Fibroblast of peridontal ligament (primary cell): Measurements from ENCODE around the gene LKAAEAR1.
"Not testable (repeated sequence)": the region's sequence is repeated elsewhere in the genome, so short reads cannot be mapped to it uniquely, and the experiment has no call there.

Experiments used
- DNase-seq: peaks from one replicate; pipeline ENCODE4 v3.0.0-alpha.2; 2010; ENCODE audit errors: extremely low read depth

LKAAEAR1 gene, protein sequence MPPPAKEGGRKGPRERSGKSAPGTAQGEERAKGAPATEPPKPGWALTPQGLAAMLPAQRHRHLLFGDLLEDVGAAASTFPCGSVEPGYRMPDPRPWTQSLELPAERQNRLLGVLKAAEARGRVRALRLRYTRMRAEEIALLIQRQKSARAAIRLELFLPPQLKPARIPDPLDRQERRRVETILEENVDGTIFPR

DNA sequence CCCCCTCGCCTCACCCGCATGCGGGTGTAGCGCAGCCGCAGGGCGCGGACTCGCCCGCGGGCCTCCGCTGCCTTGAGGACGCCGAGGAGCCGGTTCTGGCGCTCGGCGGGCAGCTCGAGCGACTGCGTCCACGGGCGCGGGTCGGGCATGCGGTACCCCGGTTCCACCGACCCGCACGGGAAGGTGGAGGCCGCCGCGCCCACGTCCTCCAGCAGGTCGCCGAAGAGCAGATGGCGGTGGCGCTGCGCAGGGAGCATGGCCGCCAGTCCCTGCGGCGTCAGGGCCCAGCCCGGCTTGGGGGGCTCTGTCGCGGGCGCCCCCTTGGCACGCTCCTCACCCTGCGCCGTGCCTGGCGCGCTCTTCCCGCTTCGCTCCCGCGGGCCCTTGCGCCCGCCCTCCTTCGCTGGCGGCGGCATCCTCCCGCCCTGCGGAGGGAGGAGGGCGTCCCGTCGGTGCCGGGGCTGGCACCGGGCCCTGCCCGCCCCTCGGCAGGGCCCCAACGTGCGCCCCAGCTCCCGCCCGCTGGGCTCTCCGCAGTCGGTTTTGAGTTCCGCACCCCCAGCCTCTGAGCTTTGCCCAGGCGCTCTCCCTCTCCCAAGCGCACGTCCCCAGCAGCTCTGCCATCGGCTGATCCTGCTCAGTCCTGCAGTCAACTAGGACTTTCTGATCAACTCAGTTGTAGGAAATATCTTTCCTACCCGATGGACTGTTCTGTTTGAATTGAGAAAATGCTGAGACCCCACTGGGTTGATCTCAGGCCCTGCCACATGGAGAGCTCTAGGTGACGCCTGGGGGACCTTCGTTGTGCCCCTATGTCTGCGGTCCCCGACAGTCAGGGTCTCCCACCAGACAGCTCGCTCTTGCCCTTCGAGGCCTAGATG lies at the start of gene LKAAEAR1:
LKAAEAR1 (minus strand) TSS at position 595 of the 881 bp plus-strand sequence; CDS start at position 416, 179 bp downstream.
- DNase-seq, result peak; percentile 3

DNA sequence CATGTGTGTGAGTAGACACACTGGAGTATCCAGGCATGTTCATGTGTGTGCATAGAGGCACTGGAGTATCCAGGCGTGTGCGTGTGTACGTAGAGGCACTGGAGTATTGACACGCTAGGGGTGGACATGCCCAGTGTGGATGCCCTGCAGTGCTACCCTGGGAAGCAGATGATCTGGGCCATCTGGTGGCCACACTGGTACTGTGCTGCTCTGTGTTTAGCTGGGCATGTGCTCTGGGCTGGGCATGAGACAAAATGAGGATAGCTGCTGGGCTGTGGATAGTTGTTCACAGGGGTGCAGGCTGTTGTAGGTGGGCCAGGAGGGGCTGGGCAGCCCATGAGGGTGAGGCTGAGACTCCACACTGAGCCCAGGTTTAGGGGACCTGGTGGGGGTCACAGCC lies 47.2 kb upstream of the LKAAEAR1 start:
- DNase-seq, result peak; percentile 3

DNA sequence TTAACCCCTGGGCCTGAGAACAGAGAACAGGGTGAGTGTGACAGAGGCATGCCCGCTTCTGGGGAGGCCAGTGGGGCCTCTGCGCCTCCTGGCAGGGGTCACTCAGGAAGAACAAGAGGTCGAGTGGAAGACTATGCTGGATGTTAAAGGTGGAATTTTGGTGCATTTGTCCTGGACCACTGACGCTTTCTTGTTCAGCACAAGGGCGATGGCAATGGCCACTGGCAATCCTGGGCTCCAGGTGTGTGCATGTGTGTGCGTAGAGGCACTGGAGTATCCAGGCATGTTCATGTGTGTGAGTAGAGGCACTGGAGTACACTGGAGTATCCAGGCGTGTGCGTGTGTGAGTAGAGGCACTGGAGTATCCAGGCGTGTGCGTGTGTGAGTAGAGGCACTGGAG lies 46.7 kb upstream of the LKAAEAR1 start:
- no peak for DNase-seq

DNA sequence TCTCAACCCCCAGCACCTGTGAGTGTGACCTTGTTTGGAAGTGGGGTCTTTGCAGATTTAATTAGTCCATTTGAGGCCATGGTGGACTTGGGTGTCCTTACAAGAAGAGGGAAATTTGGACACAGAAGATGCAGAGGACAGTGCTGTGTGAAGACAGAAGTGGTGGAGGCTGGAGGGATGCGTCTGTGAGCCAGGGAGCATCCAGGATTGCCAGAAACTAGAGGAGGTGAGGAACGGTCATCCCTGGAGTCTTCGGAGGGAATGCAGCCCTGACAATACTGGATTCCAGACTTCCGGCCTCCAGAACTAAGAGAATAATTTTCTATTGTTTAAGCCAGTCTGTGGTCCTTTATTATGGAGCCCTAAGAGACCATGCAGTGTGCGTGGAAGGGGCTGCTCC lies 46.1 kb upstream of the LKAAEAR1 start:
- DNase-seq, result no peak

DNA sequence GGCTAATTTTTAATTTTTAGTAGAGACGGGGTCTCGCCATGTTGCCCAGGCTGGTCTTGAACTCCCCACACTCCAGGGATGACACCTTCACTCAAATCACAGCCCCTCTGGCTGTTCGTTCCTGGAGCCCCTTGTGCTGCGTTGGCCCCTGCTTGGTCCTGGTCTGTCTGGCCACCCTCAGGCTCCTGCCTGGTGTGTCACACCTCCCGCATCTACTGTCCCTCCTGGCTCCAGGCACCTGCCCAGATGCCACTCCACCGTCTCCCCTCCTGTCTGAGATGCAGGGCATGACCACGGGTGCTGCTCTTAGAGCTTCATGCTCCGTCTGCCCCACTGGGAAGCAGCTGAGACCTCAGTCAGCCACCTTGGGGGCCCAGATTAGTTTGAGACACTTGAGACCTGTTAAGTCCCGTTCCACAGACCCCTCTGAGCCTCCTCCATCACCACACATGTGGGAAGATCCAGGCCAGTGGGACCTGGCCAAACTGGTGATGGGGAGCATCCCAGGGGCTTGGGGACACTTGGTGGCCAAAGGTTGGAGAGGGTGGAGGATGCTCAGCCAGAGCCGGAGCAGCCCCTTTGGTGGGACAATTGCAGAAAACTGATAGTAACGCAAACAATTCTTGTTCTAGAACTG lies 45.1 kb upstream of the LKAAEAR1 start:
- no peak for DNase-seq

DNA sequence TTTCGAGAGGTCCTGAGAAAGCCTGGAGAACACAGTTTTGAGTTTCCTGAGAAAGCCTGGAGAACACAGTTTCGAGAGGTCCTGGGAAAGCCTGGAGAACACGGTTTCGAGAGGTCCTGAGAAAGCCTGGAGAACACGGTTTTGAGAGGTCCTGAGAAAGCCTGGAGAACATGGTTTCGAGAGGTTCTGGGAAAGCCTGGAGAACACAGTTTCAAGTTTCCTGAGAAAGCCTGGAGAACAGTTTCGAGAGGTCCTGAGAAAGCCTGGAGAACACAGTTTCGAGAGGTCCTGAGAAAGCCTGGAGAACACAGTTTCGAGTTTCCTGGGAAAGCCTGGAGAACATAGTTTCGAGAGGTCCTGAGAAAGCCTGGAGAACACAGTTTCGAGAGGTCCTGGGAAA lies 39.3 kb upstream of the LKAAEAR1 start:
- DNase-seq, result not testable (repeated sequence)

DNA sequence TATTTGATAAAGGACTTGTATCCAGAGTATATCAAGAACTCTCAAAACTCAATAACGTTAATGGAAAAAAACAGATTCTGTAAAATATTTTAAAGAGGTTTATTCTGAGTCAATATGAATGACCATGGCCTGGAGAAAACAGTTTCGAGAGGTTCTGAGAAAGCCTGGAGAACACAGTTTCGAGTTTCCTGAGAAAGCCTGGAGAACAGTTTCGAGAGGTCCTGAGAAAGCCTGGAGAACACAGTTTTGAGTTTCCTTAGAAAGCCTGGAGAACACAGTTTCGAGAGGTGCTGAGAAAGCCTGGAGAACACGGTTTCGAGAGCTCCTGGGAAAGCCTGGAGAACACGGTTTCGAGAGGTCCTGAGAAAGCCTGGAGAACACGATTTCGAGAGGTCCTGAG lies 38.7 kb upstream of the LKAAEAR1 start:
- not testable (repeated sequence) for DNase-seq

DNA sequence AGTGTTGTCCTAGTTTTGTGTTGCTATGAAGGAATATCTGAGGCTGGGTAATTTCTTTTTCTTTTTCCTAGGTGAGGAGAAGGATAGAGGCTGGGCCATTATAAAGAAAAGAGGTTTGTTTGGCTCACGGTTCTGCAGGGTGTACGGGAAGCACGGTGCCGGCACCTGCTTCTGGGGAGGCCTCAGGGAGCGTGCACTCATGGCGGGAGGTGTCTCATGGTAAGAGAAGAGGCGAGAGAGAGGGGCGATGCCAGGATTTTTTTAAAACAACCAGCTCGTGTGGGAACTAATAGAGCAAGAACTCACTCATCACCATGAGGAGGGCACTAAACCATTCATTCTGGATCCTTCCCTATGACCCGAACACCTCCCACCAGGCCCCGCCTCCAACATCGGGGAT lies 37.4 kb upstream of the LKAAEAR1 start:
- DNase-seq, result no peak

DNA sequence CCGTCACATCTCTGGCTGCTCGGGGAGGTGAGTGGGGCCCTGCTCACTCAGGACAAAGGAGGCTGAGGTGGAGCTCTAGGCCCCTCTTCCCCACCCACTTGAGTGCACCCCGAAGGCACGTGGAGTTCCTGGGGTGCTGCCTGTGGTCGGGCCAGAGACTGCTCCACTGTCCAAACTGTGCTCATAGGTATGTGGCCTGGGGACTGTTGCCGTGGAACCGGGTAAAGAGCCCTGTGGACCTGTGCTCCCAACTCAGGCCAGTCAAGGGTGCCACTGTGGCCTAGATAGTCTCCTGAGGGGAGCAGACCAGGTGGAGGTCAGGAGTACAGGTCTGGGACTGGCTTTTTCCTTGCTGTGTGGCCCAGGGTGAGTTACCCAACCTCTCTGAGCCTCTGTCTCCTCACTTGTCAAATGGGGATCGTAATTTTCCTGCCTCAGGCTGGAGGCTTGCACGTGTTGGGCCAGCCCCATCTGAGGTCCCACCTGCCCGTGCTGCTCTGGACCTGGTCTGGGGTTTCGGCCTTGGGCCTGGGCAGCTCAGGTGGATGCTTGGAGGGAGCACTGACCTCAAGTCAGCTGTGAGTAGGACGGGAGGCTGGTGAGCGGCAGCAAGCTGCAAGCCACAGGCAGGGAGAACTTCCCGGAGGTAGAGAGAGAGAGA lies 35.6 kb upstream of the LKAAEAR1 start:
- DNase-seq, result no peak

DNA sequence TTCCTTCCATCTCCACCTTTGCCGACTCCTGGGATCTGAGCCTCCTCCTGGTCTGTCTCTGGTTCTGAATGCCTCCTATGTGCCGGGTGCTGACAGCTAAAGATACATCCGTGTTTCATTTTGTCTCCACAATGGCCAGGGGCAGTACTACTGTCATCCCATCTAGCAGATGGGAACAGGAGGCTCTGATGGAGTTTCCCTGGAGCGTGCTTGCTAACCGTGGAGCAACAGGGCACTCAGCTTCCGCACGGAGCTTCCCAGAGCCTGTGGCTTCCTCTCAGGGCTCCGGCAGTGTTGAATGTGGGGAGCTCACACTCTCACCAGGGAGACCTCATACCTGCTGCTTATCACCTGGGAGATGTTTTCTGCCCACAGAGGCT lies 35.1 kb upstream of the LKAAEAR1 start:
- no peak for DNase-seq

DNA sequence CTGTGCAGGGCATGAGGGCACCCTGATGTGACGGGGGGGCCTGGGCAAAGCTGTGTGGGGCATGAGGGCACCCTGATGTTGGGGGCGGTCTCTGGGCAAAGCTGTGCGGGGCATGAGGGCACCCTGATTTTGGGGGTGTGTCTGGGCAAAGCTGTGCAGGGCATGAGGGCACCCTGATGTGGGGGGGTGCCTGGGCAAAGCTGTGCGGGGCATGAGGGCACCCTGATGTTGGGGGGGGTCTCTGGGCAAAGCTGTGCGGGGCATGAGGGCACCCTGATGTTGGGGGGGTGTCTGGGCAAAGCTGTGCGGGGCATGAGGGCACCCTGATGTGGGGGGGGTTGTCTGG lies 33.2 kb upstream of the LKAAEAR1 start:
- not testable (repeated sequence) for DNase-seq

DNA sequence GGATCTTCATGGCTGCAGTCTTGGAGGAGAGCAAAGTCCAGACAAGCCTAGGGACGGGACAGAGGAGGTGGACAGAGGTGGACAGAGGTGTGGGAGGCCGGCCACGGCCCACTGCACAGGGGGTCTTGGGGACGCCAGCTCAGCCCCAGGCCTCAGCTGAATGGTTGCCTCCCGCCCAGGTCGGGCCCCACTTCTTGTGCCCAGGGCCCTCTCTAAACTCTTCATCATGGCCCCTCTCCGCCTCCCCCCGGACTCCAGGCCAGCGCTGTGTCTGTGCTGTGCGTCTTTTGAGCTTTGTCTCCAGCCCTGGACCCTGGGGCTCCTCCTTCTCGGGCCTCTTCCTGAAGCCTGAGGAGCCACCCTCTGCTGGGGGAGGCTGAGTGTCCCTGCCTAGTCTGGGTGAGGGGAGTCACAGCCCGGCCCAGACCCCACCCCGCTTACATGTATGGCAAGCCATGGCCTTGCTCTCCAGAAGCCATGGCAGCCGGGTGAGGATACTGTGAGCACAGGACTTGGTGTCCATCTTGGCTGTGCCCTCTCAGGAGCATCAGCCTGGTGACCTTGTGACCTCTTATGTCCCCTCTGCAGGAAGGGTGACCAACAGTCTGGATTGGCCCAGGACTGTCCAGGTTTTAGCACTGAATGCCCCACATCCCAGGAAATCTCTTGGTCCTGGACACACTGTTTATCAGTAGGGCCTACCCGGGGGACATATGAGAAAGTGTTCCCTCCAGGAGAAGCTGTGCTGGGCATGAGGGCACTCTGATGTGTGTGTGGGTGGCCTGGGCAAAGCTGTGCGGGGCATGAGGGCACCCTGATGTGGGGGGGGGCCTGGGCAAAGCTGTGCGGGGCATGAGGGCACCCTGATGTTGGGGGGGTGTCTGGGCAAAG lies 32.6 kb upstream of the LKAAEAR1 start:
- no peak for DNase-seq

DNA sequence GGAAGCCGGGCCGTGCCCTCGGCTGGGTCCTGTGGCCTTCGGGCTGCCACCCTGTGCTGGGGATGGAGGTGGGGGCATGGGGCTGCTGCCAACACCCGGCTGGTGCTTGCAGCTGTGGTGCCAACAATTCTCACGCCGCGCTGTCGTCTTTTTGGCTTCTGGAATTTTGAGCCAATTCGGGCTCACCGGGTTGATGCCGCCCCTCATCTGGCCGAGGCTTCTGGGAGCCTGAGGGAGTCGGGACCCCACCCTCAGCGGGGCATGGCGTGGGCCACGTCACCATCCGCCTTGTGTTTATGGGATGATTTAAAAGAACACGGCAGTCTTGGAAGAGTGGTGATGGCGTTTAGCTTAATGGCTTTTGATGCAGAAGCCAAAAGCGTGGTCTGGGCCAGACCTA lies 31.8 kb upstream of the LKAAEAR1 start:
- DNase-seq, result no peak

DNA sequence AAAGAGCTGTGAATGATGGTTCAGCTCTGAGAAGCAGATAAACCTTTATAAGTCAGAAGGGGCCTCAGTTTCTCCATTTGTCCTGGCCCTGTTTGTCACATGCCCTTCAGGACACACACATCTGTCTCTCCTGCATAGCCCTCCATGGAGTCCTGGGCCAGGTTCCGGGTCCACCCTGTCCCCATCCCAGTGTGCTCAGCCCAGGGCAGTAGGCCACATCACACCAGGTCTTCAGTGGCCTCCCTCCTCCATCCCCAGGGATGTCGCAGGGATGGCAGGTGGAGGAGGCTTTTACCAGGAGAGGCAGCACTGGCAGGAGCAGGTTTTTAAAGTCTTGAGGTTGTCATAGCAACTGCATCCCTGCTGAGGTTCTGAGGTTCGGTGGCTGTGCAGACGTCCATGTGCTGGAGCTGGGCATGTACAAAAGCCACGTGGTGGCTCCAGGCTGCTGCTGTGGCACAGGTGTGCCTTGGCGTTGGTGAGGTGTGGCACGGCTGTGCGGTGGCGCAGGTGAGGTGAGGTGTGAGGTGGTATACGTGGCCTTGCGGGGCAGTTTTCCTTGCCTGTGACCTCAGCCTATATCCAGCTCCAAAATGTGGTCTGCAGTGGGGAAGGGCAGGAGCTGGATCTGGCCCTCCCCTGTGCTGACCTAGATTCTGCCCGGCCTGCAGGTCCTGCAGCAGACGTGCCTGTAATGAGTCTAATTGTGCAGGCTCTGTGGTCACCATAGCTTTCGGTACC lies 31.1 kb upstream of the LKAAEAR1 start:
- no peak for DNase-seq

DNA sequence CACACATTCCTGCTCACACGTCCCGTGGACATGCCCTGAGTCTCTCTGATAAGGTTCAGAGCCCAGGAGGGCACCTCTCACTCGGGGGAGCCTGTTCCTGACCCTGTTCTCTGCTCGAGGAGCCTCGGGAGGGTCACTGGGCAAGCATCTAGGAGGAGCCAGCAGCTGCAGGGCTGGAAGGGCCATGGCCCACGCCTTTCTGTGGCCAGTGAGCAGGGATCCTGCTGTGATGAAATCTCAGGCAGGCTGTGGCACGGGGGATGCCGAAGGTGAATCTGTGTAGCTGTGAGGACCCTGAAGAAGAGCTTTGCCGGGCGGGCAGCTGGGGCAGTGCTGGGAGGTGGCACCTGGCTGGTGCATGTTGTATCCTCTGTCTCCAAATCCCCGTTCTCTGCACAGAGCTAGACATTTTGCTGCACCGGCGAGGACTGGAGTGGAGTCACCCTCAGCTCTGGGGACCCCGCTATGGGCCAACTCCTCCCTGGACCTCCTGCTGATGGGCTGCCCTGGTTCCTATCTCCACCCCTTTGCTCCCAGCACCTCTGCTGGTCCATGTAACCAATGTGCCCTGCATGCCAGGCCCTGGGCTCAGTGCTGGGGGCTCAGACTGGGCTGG lies 30.3 kb upstream of the LKAAEAR1 start:
- no peak for DNase-seq

DNA sequence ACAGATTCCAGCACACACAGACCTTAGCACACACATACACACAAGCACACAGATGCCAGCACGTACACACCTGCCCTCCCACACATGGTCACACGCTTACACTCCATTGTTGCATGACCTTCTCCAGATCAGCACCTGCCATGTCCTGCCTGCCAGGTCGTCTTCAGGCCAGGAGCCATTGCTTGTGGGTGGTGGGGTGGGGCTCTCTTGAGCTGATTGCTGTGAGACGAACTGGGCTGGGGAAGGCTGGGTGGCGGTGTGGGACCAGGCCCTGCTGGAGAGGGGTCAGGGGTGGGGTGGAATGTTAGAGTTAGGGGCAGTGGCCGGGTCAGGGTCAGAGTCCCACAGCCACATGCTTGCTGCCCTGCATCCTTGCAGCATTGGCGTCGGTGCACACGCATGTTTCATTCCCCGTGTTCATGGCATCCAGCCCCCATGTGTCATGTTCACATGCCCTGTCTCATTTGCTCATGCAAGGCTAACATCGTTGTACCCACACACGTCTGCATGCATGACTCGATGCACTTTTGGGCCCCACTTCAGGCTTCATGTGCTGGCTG lies 29.7 kb upstream of the LKAAEAR1 start:
- DNase-seq, result no peak

DNA sequence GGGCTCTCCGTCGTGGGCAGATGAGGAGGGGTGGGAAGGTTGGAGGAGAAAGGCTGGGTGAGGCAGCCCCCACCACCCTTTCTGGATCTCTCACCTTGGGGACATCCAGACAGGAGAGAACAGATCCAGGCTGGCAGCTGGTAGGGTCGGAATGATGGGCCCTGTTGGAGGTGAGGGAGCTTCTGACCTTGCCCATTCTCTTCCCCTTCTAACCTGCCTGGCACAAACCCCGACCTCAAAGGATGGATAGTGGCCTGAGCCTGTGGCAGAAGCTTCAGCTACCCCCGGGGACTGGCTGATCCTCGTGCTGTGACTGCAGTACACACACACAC lies 29.2 kb upstream of the LKAAEAR1 start:
- no peak for DNase-seq

DNA sequence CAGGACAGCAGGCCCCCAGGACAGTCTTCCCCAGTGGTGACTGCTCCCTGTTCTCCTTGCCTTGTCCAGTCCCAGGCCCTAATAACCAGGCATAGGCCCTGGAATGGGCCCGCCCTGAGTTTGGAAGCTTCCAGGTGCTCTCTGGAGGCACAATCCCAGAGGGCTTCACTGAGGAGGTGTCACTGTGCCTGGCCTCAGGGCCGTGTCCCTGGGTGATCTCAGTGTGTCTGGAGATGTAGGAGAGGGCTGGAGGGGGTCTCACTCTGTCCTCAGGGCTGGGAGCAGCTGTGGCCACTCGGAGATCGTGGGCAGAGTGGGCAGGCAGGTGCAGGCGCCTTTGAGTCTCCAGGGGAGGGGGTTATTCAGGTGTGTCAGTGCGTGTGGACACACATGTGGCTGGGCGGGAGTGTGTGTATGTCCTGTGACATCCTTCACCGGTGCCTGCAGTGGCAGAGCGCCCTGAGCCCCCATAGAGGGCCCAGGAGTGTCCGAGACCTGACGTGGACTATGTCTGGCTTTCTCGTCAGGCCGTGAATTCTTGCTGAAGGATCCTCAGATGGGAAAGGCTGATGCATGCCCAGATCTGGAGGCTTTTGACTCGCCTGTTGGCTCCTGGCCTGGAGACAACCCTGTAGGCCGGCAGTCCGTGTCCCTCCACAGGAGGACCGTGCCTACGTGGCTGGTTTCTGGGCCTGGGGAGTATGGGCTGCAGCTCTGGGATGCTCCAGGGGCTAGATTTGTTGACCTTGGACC lies 28.7 kb upstream of the LKAAEAR1 start:
- no peak for DNase-seq
